ENCODE data around the gene DNAJB12.

The DNAJB12 gene

GRCh38 chr10:72344932-72345331 lies 9.8 kb downstream of the DNAJB12 start:
- no peak for DNase-seq (ENCODE audit: low read depth)
- no peak overlapping the region for H3K4me3 ChIP-seq (replicated peaks; ENCODE audit: low read depth, low read length)
- TF ChIP-seq CTCF (IDR thresholded peaks at IDR 0.05; ENCODE audit: low read length, missing control alignments): no peak

DNA sequence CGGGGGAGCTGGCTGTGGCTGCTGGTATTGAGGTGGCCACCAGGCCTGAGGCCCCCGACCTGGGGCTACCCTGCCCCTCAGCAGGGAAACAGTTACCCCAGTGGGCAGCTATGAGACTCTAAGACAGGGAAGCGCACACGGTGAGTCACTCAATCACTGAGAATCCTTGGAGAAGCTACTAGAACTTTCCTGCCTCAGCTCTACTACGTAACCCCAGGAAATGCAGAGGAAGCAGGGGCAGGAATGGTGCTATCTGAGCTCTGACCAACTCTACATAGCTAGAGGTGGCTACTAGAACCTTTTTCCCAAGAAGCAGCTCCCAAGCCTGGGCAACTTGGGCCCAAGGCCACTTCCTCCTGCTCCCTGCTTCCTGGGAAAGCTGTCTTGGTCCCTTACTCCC lies 11.8 kb downstream of the DNAJB12 start:
- DNase-seq (ENCODE audit: low read depth): no peak
- no peak overlapping the region for H3K4me3 ChIP-seq (replicated peaks; ENCODE audit: low read depth, low read length)
- no peak for TF ChIP-seq CTCF (IDR thresholded peaks at IDR 0.05; ENCODE audit: low read length, missing control alignments)

DNA sequence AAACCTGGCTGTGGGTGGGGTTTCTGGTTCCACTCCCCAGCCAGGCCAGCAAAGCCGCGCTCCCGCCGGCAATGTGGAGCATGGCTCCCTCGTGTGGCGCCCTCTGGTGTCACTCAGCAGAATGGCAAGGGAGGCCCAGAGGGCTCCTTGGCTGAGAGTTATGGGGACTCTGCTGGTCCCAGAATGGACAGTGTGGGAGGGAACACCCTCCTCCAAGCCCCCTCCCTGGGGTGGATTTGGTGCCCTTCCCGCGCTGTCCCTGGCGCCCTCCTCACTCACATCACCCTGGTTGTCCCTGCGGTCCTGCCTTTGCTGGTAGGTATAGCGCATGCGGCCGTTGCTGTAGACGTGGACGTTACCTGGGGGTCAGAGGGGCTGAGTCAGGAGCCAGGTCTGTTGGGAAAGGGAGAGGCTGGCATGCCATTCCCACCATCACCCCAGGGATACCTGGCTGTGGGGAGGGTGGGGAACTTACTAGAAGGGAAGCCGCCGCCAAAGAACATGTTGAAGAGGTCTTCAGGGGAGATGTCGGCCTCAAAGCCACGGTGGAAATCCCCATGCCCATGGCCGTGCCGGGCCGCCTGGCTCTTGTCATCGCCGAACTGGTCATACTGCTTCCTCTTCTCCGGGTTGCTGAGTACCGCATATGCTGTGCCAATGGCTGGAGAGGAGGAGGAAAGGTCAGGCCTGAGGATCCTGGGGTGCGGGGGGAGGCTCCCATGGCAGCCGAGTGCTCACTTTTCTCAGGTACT lies 14.0 kb downstream of the DNAJB12 start:
- no peak overlapping the region for H3K4me3 ChIP-seq (replicated peaks; ENCODE audit: low read depth, low read length)
- peak; percentile 60 for DNase-seq (ENCODE audit: low read depth)
- TF ChIP-seq CTCF (IDR thresholded peaks at IDR 0.05; ENCODE audit: low read length, missing control alignments): peak; percentile 93

GRCh38 chr10:72338180-72338579 lies 16.5 kb downstream of the DNAJB12 start:
- no peak overlapping the region for H3K4me3 ChIP-seq (replicated peaks; ENCODE audit: low read depth, low read length)
- DNase-seq (ENCODE audit: low read depth): no peak
- TF ChIP-seq CTCF (IDR thresholded peaks at IDR 0.05; ENCODE audit: low read length, missing control alignments): no peak

DNA sequence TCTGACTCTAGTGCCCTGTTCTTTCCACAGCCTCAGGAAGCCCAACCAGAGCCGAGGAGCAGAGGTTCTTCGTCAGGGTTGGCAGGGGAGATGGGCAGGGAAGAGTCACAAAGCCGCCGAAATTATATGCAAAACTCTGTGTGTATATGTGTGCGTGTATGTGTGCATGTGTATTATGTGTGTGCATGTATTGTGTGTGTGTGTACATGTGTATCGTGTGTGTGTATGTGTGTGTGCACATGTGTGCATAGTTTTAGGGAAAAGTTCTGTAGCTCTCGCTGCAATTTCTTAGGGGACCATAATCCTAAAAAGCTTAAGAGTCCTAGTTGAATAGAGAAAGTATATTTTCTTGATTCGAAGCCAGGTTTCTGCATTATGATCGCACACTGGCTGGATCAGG lies 17.0 kb downstream of the DNAJB12 start:
- no peak for DNase-seq (ENCODE audit: low read depth)
- no peak overlapping the region for H3K4me3 ChIP-seq (replicated peaks; ENCODE audit: low read depth, low read length)
- no peak for TF ChIP-seq CTCF (IDR thresholded peaks at IDR 0.05; ENCODE audit: low read length, missing control alignments)

GRCh38 chr10:72337039-72337629 lies 17.6 kb downstream of the DNAJB12 start:
- no peak overlapping the region for H3K4me3 ChIP-seq (replicated peaks; ENCODE audit: low read depth, low read length)
- no peak for TF ChIP-seq CTCF (IDR thresholded peaks at IDR 0.05; ENCODE audit: low read length, missing control alignments)
- peak; percentile 83 for DNase-seq (ENCODE audit: low read depth)
